RCC 7860 (cell line): ENCODE data around the gene PLXNB3.

ENCODE experiments used
- DNase-seq: peaks from one replicate; pipeline ENCODE4 v3.0.0-alpha.2; 2015; ENCODE audit warnings: low spot score
- FAIRE-seq: peaks from 2 replicates; lab custom pipeline; 2012; peaks lifted over from hg19 to GRCh38; lab: Jason Lieb, UNC

PLXNB3 gene

DNA sequence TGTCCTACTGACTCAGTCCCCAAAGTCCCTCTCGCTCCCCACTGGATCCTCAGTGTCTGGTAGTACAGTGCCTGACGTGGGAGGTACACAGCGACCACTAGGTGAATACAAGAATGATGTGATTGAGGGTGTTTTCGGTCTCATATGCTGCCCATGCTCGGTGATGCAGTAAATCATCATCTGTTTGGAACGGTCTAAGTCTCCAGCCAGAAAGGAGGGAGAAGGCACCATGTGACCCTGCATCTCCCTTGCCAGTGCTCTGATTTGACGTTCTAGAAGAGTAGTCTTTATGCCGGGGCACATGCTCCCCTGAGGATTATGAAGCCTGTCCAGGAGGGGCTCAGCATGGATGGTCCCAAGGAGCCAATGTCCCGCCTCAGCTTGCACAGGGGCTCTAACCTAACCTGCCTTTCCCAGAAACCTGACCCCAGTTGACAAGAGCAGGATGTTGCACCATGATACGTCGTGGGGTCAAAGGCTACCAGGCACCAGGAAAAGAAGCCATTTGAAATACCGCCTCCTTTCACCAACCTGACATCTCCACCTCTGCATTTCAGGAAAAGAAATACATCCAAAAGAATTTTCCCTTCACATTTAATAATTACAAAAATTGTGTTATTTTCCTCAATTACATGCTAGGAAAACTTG lies 13.8 kb upstream of the PLXNB3 start:
- DNase-seq = no peak
- no peak for FAIRE-seq

DNA sequence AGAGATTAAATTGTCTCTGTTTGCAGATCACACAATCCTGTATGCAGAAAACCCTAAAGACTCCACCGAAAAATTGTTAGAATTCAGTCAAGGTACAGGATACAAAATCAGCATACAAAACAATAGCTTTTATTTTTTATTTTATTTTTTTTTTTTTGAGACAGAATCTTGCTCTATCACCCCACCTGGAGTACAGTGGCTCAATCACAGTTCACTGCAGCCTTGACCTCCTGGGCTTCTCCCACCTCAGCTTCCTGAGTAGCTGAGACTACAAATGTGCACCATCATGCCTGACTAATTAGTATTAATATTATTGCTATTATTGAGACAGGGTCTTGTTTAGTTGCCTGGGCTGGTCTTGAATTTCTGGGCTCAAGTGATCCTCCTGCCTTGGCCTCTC lies 8.9 kb upstream of the PLXNB3 start:
- FAIRE-seq (no peak), DNase-seq (no peak)

DNA sequence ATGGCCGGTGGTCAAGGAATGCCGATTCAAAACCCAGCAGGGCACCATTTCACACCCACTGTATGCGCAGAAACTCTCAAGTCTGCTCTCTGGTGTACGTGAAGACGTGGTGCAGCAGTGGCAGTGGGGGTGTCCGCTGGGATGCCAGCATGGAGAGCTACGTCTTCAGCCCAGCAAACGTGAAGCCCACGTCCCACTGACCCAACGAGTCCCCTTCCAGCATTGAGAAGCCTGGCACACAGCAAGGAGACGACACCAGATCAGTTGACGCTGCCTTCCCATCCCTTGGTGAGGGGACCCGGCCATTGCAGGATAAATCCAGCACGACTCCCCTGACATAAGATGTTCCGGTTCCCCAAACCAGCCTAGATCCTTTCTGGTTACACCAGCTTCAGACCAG lies 2.2 kb upstream of the PLXNB3 start:
- DNase-seq = no peak
- FAIRE-seq = no peak

DNA sequence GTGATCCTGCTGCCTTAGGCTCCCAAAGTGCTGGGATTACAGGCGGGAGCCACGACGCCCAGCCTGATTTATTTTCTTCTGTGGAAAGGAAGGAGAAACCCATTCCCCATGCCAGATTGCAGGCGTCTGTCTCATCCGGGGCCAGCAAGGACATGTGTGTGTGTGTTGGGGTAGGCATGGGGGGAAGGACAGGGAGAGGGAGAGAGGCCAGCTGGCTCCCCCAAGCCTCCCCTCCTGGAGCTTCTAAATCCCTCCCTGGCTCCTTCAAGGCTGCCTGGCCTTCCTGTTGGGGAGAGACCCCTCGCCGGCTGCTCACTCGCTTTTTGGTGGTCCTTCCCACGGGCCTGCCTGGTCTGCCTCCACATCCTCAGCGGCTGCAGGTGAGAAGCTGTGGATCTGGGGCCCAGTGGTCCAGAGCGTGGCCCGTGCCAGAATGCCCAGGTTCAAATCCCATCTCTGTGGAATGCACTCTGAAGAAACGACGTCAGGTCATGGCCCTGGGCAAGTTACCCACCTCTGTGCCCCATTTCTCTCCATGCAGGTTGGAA lies 1.3 kb upstream of the PLXNB3 start:
- FAIRE-seq (no peak), DNase-seq (no peak)

DNA sequence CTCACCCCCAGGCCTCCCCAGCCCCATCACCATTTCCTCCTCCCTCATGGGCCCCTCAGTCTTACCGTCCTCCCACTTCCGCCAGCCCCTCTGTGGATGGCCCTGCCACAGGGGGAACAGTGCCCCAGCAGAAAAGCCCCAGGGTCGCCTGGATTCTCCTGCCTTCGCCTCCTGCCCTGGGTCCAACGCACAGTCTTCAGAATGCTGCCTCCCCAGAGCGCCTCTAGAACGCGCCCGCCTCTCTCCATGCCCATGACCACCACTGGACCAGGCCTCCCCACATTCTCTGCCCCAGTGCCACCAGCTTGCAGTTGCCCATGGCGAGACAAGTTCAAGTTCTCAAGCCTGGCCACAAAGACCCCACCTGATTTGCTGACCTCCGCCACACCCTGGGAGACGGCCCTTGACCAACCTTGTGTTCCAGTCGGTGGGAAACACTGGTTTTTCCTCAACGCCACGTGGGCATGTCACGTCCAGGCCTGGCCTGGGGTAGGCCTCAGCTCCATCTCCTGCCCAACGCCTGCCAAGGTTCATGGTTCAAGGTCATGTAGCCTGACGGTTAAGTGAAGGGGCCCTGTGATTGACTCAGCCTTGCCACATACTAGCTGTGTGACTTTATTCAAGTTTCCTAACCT lies 634 bp upstream of the PLXNB3 start:
- DNase-seq (no peak), FAIRE-seq (no peak)

DNA sequence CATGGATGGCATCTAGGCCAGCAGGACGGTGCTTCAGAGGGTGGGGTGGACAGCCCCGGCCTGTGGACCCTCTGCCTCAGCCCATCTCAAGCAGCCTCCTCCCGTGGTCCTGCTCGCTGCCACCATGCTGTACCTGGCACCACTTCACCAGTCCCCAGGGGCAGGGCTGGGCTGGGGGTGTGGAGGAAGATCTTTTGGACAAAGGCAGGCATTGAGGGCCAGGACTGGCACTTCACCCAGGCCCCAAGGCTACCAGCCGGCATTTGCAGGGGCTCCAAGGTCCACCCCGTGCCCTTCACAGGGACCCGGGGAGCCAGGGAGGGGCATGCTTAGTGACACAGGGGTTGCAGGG lies 713 bp downstream of the PLXNB3 start:
- no peak for FAIRE-seq

DNA sequence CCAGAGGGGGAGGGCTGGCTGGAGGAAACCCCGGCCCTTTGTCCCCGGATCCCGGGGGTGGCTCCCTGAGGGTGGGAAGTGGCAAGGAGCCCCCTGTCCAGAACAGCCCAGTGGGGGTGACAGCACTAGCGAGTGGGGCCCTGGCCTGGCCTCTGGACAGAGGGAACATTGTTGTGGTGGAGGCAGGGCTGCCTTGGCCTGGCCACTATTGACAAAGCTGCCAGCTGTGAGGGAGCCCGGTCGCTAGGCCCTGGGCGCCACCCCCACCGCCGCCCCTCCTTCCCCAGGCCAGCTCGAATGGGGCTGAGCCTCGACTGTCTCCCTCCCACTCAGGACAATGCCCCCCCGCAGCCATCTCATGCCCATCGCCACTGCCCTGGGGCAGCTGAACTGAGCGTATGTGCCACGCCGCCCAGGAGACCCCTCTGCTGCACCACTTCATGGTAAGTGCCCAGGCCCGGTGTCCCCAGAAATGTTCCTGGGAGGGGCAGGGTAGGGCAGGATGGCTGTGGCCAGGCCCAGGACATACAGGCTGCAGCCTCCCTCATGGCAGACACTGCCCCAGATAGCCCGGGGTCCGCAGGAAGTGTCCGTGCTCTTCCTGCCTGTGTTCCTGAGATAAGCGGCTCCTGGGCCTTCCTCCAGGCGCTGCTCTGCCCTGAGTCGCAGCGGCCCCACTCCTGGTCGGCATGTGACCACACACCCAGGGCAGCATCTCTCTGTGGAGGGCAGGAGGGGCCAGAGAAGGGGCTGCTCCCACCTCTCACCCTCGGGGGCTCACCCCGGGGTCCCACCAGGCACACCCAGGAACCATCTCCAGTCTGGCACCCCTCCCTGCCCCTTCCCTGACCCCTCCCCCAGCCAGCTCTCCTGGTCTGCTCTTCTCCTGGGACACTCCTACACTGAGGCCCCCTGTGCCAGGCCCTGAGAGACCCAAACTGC lies 1.4 kb downstream of the PLXNB3 start:
- DNase-seq = peak; percentile 10
- FAIRE-seq = no peak

More for the DNA sequence above, 713 bp downstream of the PLXNB3 start:
- no peak for DNase-seq

DNA sequence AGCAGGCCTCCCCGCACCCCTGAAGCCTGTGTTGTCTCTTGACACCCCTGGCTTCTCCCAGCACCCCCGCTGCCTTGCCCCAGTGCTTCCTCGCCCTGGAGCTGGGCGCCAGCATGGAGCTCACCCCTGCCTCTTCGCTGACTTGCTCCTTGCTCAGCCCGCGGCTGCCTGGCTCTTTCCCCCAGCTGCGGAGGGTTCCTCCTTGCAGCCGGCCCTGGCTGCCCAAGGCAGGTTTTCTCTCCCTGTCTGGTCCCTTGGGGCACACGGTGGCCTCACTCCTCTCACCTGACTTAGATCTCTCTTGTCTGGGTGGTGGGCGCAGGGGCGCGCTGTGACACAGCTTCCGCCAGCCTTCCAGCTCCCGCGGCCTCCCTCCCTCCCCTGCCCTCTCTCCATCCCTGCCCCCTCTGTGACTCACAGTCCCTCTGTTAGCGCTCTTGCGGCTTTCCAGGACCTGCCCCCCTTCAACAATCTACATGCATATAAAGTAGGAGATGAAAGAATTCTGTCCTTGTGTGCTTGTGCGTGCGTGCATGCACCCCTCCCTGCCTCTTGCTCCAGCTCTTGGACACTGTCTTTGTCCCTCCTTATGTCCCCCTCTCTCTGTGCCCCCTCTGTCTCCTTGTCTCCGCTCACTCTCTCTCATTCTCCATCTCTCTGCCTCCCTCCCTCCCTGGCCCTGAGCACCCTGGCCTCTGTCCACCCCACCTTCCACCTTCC lies 2.2 kb downstream of the PLXNB3 start:
- peak; percentile 31 for FAIRE-seq
- DNase-seq = peak; percentile 65

DNA sequence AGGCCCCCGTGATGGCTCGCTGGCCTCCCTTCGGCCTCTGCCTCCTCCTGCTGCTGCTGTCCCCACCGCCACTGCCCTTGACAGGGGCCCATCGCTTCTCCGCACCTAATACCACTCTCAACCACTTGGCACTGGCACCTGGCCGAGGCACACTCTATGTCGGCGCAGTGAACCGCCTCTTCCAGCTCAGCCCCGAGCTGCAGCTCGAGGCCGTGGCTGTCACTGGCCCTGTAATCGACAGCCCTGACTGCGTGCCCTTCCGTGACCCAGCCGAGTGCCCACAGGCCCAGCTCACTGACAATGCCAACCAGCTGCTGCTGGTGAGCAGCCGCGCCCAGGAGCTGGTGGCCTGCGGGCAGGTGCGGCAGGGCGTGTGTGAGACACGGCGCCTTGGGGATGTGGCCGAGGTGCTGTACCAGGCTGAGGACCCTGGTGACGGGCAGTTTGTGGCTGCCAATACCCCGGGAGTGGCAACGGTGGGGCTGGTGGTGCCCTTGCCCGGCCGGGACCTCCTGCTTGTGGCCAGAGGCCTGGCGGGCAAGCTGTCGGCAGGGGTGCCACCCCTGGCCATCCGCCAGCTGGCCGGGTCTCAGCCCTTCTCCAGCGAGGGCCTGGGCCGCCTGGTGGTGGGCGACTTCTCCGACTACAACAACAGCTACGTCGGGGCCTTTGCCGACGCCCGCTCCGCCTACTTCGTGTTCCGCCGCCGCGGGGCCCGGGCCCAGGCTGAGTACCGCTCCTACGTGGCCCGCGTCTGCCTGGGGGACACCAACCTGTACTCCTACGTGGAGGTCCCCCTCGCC lies 3.0 kb downstream of the PLXNB3 start:
- FAIRE-seq (no peak), DNase-seq (no peak)

DNA sequence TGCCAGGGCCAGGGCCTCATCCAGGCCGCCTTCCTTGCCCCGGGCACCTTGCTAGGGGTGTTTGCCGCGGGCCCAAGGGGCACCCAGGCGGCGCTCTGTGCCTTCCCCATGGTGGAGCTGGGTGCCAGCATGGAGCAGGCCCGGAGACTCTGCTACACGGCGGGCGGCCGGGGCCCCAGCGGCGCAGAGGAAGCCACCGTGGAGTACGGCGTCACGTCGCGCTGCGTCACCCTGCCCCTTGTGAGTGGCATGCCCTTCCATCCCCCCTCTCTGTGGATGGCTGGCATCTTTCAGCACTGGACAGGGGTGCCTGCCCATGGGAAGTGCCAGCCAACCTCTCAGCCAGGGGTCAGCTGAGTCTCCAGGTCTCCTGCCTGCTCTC lies 3.6 kb downstream of the PLXNB3 start:
- FAIRE-seq = no peak
- DNase-seq = no peak

DNA sequence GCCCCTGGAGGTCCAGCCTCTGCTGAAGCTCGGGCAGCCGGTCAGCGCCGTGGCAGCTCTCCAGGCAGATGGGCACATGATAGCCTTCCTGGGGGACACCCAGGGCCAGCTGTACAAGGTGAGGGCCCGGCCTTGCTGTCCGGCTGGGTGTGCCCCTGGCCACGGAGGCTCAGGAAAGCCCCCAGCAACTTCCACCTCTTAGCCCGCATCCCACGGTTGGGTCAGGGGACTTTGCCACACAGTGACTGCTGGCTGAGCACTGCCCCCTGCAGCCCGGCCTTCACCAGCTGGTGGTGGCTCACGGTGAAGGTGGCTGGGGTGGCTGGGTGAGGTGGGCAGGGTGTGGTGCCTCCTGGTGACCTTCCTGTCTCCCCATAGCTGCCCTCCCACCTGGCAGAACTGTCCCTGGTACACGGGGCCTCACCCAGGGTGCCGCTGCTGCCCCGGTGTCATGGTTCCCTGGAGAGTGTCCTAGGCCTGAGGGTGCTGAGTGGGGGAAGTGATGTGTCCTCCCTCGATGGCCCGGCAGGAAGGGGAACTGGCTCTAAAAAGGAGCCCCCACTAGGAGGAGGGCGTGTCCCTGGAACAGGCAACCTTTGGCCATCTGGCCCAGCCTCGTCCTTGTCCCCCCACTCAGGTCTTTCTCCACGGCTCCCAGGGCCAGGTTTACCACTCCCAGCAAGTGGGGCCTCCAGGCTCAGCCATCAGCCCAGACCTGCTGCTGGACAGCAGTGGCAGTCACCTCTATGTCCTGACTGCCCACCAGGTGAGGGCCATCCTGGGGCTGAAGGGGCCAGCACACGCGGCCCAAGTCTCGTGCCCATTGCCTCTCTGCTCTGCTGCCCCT lies 4.5 kb downstream of the PLXNB3 start:
- DNase-seq = no peak

DNA sequence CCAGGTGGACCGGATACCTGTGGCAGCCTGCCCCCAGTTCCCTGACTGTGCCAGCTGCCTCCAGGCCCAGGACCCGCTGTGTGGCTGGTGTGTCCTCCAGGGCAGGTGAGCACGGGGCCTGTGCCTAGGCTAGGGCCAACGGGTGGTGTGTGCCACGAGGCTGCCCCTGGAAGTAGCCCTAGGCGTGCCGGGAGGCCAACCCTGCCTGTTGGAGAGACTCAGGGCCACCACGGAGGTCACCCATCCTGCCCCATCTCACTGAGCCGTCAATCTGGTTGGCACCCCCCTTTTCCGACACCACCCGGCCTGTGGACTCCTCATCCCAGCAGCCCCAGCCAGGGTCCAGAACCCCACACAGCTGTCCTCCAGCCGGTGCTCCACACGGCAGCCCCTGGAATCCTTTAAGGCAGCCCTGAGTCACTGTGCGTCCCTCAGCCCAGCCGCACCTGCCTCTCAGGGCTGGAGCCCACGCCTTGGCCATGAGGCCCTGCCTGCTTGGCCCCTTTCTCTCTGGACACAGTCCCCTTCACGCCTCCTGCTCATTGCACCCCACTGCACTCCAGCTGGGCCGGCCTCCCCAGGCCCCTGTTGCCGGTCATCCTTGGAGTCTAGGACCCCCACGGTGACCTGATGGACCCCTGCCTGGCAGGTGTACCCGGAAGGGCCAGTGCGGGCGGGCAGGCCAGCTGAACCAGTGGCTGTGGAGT lies 5.3 kb downstream of the PLXNB3 start:
- no peak for DNase-seq
- no peak for FAIRE-seq

More for the DNA sequence above, 4.5 kb downstream of the PLXNB3 start:
- FAIRE-seq = no peak

DNA sequence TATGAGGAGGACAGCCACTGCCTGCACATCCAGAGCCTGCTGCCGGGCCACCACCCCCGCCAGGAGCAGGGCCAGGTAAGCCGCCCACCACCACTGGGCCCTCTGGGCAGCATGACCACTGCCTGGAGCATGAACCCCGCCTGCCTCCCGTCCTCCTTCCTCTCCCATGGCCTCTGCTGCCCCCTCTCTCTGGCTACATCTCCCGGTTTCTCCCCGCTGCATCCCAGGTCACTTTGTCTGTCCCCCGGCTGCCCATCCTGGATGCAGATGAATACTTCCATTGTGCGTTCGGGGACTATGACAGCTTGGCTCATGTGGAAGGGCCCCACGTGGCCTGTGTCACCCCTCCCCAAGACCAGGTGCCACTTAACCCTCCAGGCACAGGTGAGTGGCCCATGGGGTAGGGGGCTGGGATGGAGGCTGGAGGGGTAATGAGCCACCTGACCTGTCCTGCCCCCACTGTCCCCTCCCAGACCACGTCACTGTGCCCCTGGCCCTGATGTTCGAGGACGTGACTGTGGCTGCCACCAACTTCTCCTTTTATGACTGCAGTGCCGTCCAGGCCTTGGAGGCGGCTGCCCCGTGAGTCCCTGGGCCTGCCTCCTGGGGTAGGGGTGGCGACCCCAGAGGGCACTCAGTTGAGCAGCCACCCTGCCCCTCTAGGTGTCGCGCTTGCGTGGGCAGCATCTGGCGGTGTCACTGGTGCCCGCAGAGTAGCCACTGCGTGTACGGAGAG lies 6.0 kb downstream of the PLXNB3 start:
- FAIRE-seq = no peak
- no peak for DNase-seq

DNA sequence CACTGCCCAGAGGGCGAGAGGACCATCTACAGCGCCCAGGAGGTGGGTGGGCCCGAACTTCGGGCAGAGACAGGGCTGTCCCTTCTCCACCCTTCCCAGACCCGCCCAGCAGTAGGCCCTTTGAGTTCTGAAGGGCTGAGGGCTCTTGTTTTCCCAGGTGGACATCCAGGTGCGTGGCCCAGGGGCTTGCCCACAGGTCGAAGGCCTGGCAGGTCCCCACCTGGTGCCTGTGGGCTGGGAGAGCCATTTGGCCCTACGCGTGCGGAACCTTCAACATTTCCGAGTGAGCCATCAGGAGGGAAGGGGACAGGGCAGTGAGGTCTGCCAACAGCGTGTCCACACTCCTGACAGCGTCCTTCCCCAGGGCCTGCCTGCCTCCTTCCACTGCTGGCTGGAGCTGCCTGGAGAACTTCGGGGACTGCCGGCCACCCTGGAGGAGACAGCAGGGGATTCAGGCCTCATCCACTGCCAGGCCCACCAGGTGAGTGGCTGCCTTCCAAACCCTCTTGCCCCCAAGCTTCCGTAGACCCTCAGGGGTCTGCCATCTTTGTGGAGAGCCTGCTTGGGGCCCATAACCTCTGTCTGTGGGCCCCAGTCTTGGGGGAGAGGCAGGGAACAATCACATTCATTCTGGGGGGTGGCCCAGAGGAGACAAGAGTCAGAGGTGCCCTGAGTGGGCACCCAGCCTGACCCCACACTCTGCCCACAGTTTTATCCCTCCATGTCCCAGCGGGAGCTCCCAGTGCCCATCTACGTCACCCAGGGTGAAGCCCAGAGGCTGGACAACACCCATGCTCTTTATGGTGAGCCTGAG lies 6.8 kb downstream of the PLXNB3 start:
- no peak for FAIRE-seq
- no peak for DNase-seq

DNA sequence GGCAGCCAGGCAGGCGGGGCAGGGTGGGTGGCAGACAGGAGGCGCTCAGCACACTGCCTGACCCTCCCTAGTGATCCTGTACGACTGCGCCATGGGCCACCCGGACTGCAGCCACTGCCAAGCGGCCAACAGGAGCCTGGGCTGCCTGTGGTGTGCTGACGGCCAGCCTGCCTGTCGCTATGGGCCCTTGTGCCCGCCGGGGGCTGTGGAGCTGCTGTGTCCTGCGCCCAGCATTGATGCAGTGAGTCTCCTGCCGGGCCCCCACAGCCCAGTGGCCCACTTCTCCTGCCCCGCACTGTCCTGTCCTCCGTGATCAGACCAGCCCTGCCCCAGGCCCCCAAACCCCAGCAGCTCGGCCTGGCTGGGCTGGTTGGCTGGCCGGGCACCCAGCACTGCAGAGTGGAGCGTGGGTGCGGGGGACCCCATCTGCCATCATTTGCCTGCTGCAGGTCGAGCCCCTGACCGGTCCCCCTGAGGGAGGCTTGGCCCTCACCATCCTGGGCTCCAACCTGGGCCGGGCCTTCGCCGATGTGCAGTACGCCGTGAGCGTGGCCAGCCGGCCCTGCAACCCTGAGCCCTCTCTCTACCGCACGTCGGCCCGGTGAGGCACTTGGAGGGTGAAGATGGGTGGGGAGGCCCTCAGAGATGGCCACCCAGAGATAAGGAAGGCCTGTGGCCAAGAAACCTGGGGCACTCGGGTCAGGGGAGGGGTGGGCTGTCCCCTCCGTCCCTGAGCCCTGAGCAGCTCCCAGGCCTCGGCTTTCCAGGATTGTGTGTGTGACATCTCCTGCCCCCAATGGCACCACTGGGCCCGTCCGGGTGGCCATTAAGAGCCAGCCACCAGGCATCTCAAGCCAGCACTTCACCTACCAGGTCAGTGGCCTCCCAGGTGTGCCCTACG lies 7.6 kb downstream of the PLXNB3 start:
- no peak for FAIRE-seq
- no peak for DNase-seq
